NCI-H1105 treated with DMSO at 0.1 percent for 48 hours (cell line): ENCODE measurements around the gene SPTBN1.
"Not testable (repeated sequence)": the region's sequence is repeated elsewhere in the genome, so short reads cannot be mapped to it uniquely, and the experiment has no call there.

Experiments
- DNase-seq: peaks from one replicate; lab custom pipeline; 2025; lab: John Stamatoyannopoulos, UW

Gene SPTBN1

GRCh38 chr2:54503828-54504227, 47.7 kb downstream of the SPTBN1 start:
- DNase-seq = no peak

- no peak for DNase-seq
These were observed 48.7 kb downstream of the SPTBN1 start for GRCh38 chr2:54504866-54505265.

GRCh38 chr2:54508541-54508940, 52.4 kb downstream of the SPTBN1 start:
- DNase-seq = no peak

- not testable (repeated sequence) for DNase-seq
These were observed 52.9 kb downstream of the SPTBN1 start for GRCh38 chr2:54509043-54509442.

GRCh38 chr2:54510916-54511315, 54.8 kb downstream of the SPTBN1 start:
- DNase-seq = no peak

GRCh38 chr2:54512183-54512582, 56.1 kb downstream of the SPTBN1 start:
- DNase-seq = no peak

GRCh38 chr2:54512663-54513362, 56.7 kb downstream of the SPTBN1 start:
- DNase-seq = no peak

- no peak for DNase-seq
These were observed 57.2 kb downstream of the SPTBN1 start for GRCh38 chr2:54513363-54513715.

- DNase-seq = no peak
These were observed 58.9 kb downstream of the SPTBN1 start for GRCh38 chr2:54514822-54515569.

GRCh38 chr2:54516842-54517241, 60.7 kb downstream of the SPTBN1 start:
- no peak for DNase-seq

GRCh38 chr2:54518016-54518415, 61.9 kb downstream of the SPTBN1 start:
- not testable (repeated sequence) for DNase-seq

GRCh38 chr2:54518430-54518829, 62.3 kb downstream of the SPTBN1 start:
- DNase-seq = no peak

GRCh38 chr2:54519841-54520459, 63.8 kb downstream of the SPTBN1 start:
- DNase-seq = no peak

GRCh38 chr2:54520687-54521086, 64.6 kb downstream of the SPTBN1 start:
- DNase-seq = no peak

- DNase-seq = peak; percentile 77
These were observed 66.6 kb downstream of the SPTBN1 start for GRCh38 chr2:54522624-54523281.

- no peak for DNase-seq
These were observed 67.3 kb downstream of the SPTBN1 start for GRCh38 chr2:54523324-54523959.

- DNase-seq = no peak
These were observed 68.3 kb downstream of the SPTBN1 start for GRCh38 chr2:54524226-54524991.

GRCh38 chr2:54525321-54525720, 69.2 kb downstream of the SPTBN1 start:
- no peak for DNase-seq

GRCh38 chr2:54526226-54526879, 70.2 kb downstream of the SPTBN1 start:
- no peak for DNase-seq

- DNase-seq = no peak
These were observed 72.3 kb downstream of the SPTBN1 start for GRCh38 chr2:54528311-54528955.
